ENCODE measurements around the gene AMTN. TPM values are rescaled to one million over a fixed set of nuclear protein-coding genes. Genes with fewer than 3 reads are reported as not detected.
A peak's percentile ranks its signal among the peaks of the same experiment; 100 is the strongest.
"Not testable (repeated sequence)": the region's sequence is repeated elsewhere in the genome, so short reads cannot be mapped to it uniquely, and the experiment has no call there.

The AMTN gene
- total and polyA plus RNA-seq, 5 donors: not detected

GRCh38 chr4:70518716-70519115 is 347 bp downstream of the AMTN start:
- Histone ChIP-seq H3K27me3 (ENCODE audit: control insufficient read depth, insufficient read depth) (no peaks in the 10 kb centered on the region), H3K4me3 (ENCODE audit: low read length) (no peak overlapping the region), H3K27ac (ENCODE audit: low read length) (no peak overlapping the region), H3K9me3 (ENCODE audit: control insufficient read depth, low read length) (no peaks in the 10 kb centered on the region), H3K4me1 (ENCODE audit: control insufficient read depth, insufficient read depth, low read length) (no peaks in the 10 kb centered on the region)
- WGBS: 75% methylated on average over 3 of the region's 3 CpGs
- DNase-seq: no peak
- no peak for ATAC-seq
- intact Hi-C loops (cut with DNase I): no loop called here

GRCh38 chr4:70522626-70523025 is 4.3 kb downstream of the AMTN start:
- no peak for ATAC-seq
- no peaks in the 10 kb centered on the region for H3K4me1 ChIP-seq (ENCODE audit: control insufficient read depth, insufficient read depth, low read length)
- H3K9me3 ChIP-seq (ENCODE audit: control insufficient read depth, low read length): no peaks in the 10 kb centered on the region
- H3K27me3 ChIP-seq (ENCODE audit: control insufficient read depth, insufficient read depth): no peaks in the 10 kb centered on the region
- no peak overlapping the region for H3K4me3 ChIP-seq (ENCODE audit: low read length)
- DNase-seq: no peak
- 85% methylated on average over 7 of the region's 7 CpGs for WGBS
- intact Hi-C loops (cut with DNase I): no loop called here
- H3K27ac ChIP-seq (ENCODE audit: low read length): no peak overlapping the region

GRCh38 chr4:70530997-70531396 is 12.6 kb downstream of the AMTN start:
- H3K27me3 ChIP-seq (ENCODE audit: control insufficient read depth, insufficient read depth): no peaks in the 10 kb centered on the region
- intact Hi-C loops (cut with DNase I): no loop called here
- no peak overlapping the region for H3K4me3 ChIP-seq (ENCODE audit: low read length)
- H3K27ac ChIP-seq (ENCODE audit: low read length): no peak overlapping the region
- H3K4me1 ChIP-seq (ENCODE audit: control insufficient read depth, insufficient read depth, low read length): no peaks in the 10 kb centered on the region
- DNase-seq (no peak), ATAC-seq (no peak)
- WGBS: 71% methylated on average over 5 of the region's 5 CpGs
- no peaks in the 10 kb centered on the region for H3K9me3 ChIP-seq (ENCODE audit: control insufficient read depth, low read length)

GRCh38 chr4:70531981-70532380 is 13.6 kb downstream of the AMTN start:
- ATAC-seq: no peak
- H3K4me3 ChIP-seq (ENCODE audit: low read length): no peak overlapping the region
- H3K27me3 ChIP-seq (ENCODE audit: control insufficient read depth, insufficient read depth): no peaks in the 10 kb centered on the region
- DNase-seq: no peak
- H3K4me1 ChIP-seq (ENCODE audit: control insufficient read depth, insufficient read depth, low read length): no peaks in the 10 kb centered on the region
- no peaks in the 10 kb centered on the region for H3K9me3 ChIP-seq (ENCODE audit: control insufficient read depth, low read length)
- H3K27ac ChIP-seq (ENCODE audit: low read length): no peak overlapping the region
- intact Hi-C loops (cut with DNase I): no loop called here
- 71% methylated on average over 2 of the region's 2 CpGs for WGBS

GRCh38 chr4:70533211-70533610 is 14.8 kb downstream of the AMTN start:
- Histone ChIP-seq H3K4me1 (ENCODE audit: control insufficient read depth, insufficient read depth, low read length) (no peaks in the 10 kb centered on the region), H3K4me3 (ENCODE audit: low read length) (no peak overlapping the region), H3K27me3 (ENCODE audit: control insufficient read depth, insufficient read depth) (no peaks in the 10 kb centered on the region), H3K27ac (ENCODE audit: low read length) (no peak overlapping the region), H3K9me3 (ENCODE audit: control insufficient read depth, low read length) (no peaks in the 10 kb centered on the region)
- ATAC-seq (no peak), DNase-seq (no peak)
- intact Hi-C loops (cut with DNase I): no loop called here
- WGBS: 61% methylated on average over 2 of the region's 2 CpGs

GRCh38 chr4:70533791-70534190 is 15.4 kb downstream of the AMTN start:
- intact Hi-C loops (cut with DNase I): no loop called here
- no peak for ATAC-seq
- no peaks in the 10 kb centered on the region for H3K27me3 ChIP-seq (ENCODE audit: control insufficient read depth, insufficient read depth)
- H3K4me3 ChIP-seq (ENCODE audit: low read length): no peak overlapping the region
- DNase-seq: no peak
- no peaks in the 10 kb centered on the region for H3K9me3 ChIP-seq (ENCODE audit: control insufficient read depth, low read length)
- WGBS: 85% methylated on average over 3 of the region's 3 CpGs
- no peaks in the 10 kb centered on the region for H3K4me1 ChIP-seq (ENCODE audit: control insufficient read depth, insufficient read depth, low read length)
- H3K27ac ChIP-seq (ENCODE audit: low read length): no peak overlapping the region

- intact Hi-C loops (cut with DNase I): not testable (repeated sequence)
These were observed 16.5 kb downstream of the AMTN start for GRCh38 chr4:70534886-70535285.

GRCh38 chr4:70538869-70539268 is 20.5 kb downstream of the AMTN start:
- DNase-seq (no peak), ATAC-seq (no peak)
- Histone ChIP-seq H3K9me3 (ENCODE audit: control insufficient read depth, low read length) (no peaks in the 10 kb centered on the region), H3K4me3 (ENCODE audit: low read length) (no peak overlapping the region), H3K27ac (ENCODE audit: low read length) (no peak overlapping the region), H3K4me1 (ENCODE audit: control insufficient read depth, insufficient read depth, low read length) (no peaks in the 10 kb centered on the region), H3K27me3 (ENCODE audit: control insufficient read depth, insufficient read depth) (no peaks in the 10 kb centered on the region)
- intact Hi-C loops (cut with DNase I): no loop called here

More at GRCh38 chr4:70534886-70535285, 16.5 kb downstream of the AMTN start:
- not testable (repeated sequence) for ATAC-seq; H3K27me3 ChIP-seq (ENCODE audit: control insufficient read depth, insufficient read depth); DNase-seq; H3K4me1 ChIP-seq (ENCODE audit: control insufficient read depth, insufficient read depth, low read length); H3K4me3 ChIP-seq (ENCODE audit: low read length); H3K9me3 ChIP-seq (ENCODE audit: control insufficient read depth, low read length); H3K27ac ChIP-seq (ENCODE audit: low read length)
- WGBS: 91% methylated on average over 3 of the region's 3 CpGs

GRCh38 chr4:70544279-70544868 is 26.0 kb downstream of the AMTN start:
- H3K27ac ChIP-seq (ENCODE audit: low read length): no peak overlapping the region
- H3K9me3 ChIP-seq (ENCODE audit: control insufficient read depth, low read length): no peaks in the 10 kb centered on the region
- DNase-seq (no peak), ATAC-seq (no peak)
- no peaks in the 10 kb centered on the region for H3K4me1 ChIP-seq (ENCODE audit: control insufficient read depth, insufficient read depth, low read length)
- H3K4me3 ChIP-seq (ENCODE audit: low read length): no peak overlapping the region
- no peaks in the 10 kb centered on the region for H3K27me3 ChIP-seq (ENCODE audit: control insufficient read depth, insufficient read depth)
- intact Hi-C loops (cut with DNase I): no loop called here

- ATAC-seq (no peak), DNase-seq (no peak)
- H3K27ac ChIP-seq (ENCODE audit: low read length): no peak overlapping the region
- no peaks in the 10 kb centered on the region for H3K4me1 ChIP-seq (ENCODE audit: control insufficient read depth, insufficient read depth, low read length)
- WGBS: 35% methylated on average over 1 of the region's 1 CpG
- intact Hi-C loops (cut with DNase I): no loop called here
- H3K9me3 ChIP-seq (ENCODE audit: control insufficient read depth, low read length): no peaks in the 10 kb centered on the region
- H3K4me3 ChIP-seq (ENCODE audit: low read length): no peak overlapping the region
- no peaks in the 10 kb centered on the region for H3K27me3 ChIP-seq (ENCODE audit: control insufficient read depth, insufficient read depth)
These were observed 38.5 kb downstream of the AMTN start for GRCh38 chr4:70556856-70557255.

- Histone ChIP-seq H3K27ac (ENCODE audit: low read length) (no peak overlapping the region), H3K9me3 (ENCODE audit: control insufficient read depth, low read length) (no peaks in the 10 kb centered on the region), H3K4me3 (ENCODE audit: low read length) (no peak overlapping the region), H3K27me3 (ENCODE audit: control insufficient read depth, insufficient read depth) (no peaks in the 10 kb centered on the region), H3K4me1 (ENCODE audit: control insufficient read depth, insufficient read depth, low read length) (no peaks in the 10 kb centered on the region)
- no peak for ATAC-seq
- intact Hi-C loops (cut with DNase I): no loop called here
- 27% methylated on average over 2 of the region's 2 CpGs for WGBS
- peak in 2 of 3 donors; percentile 26 to 56 for DNase-seq
These were observed 41.0 kb downstream of the AMTN start for GRCh38 chr4:70559211-70559830.

GRCh38 chr4:70559924-70560323 is 41.6 kb downstream of the AMTN start:
- WGBS: 82% methylated on average over 1 of the region's 1 CpG
- intact Hi-C loops (cut with DNase I): no loop called here

More at GRCh38 chr4:70559924-70560323, 41.6 kb downstream of the AMTN start:
- ATAC-seq (no peak), DNase-seq (no peak)
- Histone ChIP-seq H3K9me3 (ENCODE audit: control insufficient read depth, low read length) (no peaks in the 10 kb centered on the region), H3K27me3 (ENCODE audit: control insufficient read depth, insufficient read depth) (no peaks in the 10 kb centered on the region), H3K4me1 (ENCODE audit: control insufficient read depth, insufficient read depth, low read length) (no peaks in the 10 kb centered on the region), H3K4me3 (ENCODE audit: low read length) (no peak overlapping the region), H3K27ac (ENCODE audit: low read length) (no peak overlapping the region)
